ENCODE measurements around the gene HOXB5. TPM values are rescaled to one million over a fixed set of nuclear protein-coding genes. Genes with fewer than 3 reads are reported as not detected.

HOXB5 gene
- total RNA-seq, 4 donors from 2014 or later, result 0.72 to 3.3 (median 1.4) TPM

DNA sequence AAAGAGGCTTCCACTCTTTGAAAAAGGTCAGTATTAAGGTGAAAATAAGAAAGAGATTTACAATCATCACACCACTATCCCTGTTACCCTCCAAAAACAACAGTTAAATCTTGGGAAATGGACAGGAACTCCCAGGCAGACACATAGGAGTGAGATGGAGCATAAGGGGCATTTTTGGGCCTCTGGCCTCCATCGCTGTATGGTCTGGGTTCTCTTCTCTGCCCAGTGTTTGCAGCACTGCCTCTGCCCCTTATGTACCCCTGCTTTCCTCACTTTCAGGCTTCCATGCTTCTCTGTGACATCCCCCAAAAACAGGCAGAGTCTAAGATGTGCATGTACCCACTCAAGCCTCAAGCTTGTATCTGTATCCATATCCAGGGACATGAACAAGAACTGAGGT is 48.0 kb downstream of the HOXB5 start:
- TF ChIP-seq, protein P1, sequence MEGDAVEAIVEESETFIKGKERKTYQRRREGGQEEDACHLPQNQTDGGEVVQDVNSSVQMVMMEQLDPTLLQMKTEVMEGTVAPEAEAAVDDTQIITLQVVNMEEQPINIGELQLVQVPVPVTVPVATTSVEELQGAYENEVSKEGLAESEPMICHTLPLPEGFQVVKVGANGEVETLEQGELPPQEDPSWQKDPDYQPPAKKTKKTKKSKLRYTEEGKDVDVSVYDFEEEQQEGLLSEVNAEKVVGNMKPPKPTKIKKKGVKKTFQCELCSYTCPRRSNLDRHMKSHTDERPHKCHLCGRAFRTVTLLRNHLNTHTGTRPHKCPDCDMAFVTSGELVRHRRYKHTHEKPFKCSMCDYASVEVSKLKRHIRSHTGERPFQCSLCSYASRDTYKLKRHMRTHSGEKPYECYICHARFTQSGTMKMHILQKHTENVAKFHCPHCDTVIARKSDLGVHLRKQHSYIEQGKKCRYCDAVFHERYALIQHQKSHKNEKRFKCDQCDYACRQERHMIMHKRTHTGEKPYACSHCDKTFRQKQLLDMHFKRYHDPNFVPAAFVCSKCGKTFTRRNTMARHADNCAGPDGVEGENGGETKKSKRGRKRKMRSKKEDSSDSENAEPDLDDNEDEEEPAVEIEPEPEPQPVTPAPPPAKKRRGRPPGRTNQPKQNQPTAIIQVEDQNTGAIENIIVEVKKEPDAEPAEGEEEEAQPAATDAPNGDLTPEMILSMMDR (IDR thresholded peaks at IDR 0.05), result no peak
- ATAC-seq (ENCODE audit: low FRiP score) (no peak), DNase-seq (ENCODE audit: low spot score) (no peak)

DNA sequence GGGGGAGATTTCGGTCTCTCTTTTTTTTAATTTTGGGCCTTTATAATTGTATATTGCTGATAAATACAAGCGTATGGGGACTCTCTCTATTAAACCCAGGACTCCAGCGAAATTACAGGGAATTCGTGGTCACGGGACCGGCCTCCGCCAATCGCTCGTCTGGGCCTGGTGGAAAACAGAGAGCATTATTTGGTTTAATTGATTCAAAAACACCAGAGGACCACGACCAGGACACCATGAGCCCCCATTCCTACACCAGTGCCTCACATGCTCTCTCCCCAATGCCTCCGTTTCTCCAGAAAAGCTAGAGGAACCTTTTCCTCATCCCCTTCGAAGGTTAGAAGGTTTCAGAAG is 48.6 kb downstream of the HOXB5 start, which contains the start of gene HOXB2:
TSS of gene HOXB2 (minus strand) at position 88 of the 354 bp plus-strand sequence. CDS start 198 bp downstream, outside the sequence.
- DNase-seq (ENCODE audit: low spot score), result no peak
- TF ChIP-seq, protein P1 (IDR thresholded peaks at IDR 0.05), result no peak
- ATAC-seq (ENCODE audit: low FRiP score), result no peak

DNA sequence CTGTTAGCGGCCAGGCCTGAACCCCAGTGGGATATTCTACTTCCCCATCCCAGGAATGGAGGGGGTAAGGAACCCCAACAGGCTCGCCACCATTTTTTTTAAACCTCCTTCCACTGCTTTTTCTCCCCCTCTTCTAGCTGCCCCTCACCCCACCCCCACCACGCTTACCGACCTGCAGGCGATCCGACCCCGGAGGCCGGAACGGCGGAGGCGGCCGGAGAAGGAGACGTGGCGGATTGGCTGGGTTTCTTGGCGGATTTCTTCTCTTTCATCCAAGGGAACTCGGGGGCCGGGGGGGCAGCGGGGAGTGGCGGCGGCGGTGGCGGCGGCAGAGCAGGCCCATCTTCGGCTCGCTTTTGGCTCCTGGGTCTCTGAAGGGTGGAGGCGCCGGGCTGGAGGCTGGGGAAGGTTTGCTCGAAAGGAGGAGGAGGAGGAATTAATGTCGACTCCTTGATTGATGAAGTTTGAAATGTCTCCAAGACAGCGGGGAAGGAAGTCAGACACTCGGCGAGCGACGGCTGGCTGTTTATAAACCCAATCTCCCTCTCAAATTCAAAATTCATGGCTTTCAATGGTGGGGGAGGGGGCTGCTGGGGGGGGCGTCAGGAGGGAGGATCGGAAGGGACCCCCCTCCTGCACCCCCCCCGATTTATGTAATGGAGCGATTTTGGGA is 49.1 kb downstream of the HOXB5 start:
- TF ChIP-seq, protein P1 (IDR thresholded peaks at IDR 0.05), result no peak
- ATAC-seq (ENCODE audit: low FRiP score), result peak; percentile 55
- no peak for DNase-seq (ENCODE audit: low spot score)

GRCh38 chr17:48543854-48544348 is 49.7 kb downstream of the HOXB5 start:
- ATAC-seq (ENCODE audit: low FRiP score) (no peak), DNase-seq (ENCODE audit: low spot score) (no peak)
- TF ChIP-seq, protein P1 (IDR thresholded peaks at IDR 0.05), result no peak

DNA sequence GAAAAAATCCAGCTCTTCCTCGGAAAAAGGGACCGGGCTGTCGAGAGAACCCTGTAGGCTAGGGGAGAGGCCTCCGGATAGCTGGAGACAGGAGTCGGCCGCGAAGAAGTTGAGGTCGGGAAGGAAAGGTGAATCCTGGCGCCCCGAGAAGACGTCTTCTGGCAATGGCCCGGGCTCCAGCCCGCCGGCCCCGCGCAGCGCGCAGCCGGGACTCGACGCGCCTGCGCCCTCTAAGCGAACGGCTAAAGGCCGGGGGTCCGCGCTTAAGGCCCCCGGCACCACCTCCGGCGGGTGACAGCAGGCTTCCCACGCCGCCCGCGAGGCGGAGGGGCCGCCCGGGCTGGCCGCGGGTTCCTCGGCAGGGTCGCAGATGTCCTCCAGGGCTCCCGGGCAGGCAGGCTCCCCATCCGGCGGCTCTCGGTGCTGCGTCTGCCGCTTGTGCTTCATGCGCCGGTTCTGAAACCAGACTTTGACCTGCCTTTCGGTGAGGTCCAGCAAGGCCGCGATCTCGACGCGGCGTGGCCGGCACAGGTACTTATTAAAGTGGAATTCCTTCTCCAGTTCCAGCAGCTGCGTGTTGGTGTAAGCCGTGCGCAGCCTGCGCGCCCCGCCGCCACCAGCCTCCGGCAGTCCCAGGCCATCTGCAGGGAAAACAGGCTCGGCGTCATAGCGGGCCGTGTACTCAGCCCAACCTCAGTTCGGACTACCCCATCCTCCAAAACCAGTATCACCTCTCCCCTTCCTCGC is 50.3 kb downstream of the HOXB5 start:
- TF ChIP-seq, protein P1 (IDR thresholded peaks at IDR 0.05), result no peak
- DNase-seq (ENCODE audit: low spot score) (no peak), ATAC-seq (ENCODE audit: low FRiP score) (no peak)

GRCh38 chr17:48542698-48543106 is 50.9 kb downstream of the HOXB5 start:
- DNase-seq (ENCODE audit: low spot score) (no peak), ATAC-seq (ENCODE audit: low FRiP score) (no peak)
- TF ChIP-seq, protein P1 (IDR thresholded peaks at IDR 0.05), result no peak

All from omental fat pad (tissue), 4 donors.